ENCODE results near the gene CELF3. TPM values are rescaled to one million over a fixed set of nuclear protein-coding genes. Genes with fewer than 3 reads are reported as not detected.

The CELF3 gene
- polyA plus RNA-seq, 1 donor from 2014 or later = 89.0 TPM

DNA sequence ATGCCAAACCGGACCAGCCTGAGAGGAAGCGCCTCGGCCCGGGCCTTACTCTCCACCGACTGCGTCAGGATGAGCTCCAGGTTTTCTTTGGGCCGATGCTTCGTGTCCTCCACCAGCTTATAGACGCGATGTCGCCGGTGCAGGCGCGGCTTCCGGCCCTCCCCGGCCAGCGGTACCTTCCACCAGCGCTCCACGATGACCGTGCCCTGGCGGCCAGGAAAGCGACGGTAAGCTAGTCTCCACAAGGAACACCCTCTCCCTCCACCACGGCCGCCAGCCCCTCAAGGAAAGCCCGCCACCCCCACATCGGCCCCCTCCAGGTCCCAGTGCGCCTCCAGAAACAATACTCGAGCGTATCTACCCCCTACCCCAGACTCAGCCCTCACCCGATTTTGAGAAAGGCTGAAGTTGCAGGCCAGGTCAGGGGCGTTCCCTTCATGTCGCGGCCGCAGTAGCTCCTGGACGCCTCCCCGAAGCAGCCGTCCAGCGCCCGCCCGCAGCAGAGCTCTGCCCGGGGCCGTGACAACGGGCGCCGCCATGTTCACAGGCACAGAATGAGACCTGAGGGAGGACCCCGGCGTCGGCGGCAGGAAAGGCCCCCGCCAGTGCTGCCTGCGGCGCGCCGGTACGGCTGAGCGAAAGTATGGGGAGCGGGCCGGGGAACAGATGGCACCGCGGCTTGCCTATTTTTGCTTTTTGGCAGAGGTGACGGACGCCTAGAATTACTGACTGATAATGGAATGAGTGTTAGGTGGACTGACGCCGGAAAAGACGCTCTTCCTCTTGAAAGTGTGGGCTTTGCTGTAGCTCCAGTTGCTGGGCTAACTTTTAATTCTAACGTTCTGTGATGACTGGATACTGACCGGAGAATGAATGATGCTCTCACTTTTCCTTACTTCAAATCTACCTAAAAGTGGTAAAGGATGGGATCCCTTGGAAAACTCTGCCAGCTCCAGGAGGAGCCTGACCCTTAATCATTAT, 46.6 kb upstream of the CELF3 start, which contains the start of gene MRPL9:
MRPL9 (minus strand) TSS at position 556 of the 981 bp plus-strand sequence; CDS start at position 539, 17 bp downstream.
- peak within 1 kb of the TSS; percentile 90 for H3K4me2 ChIP-seq (ENCODE audit: low read length)
- no peaks in the 10 kb centered on the region for H3K9me2 ChIP-seq (ENCODE audit: insufficient read depth, low read length)
- H3K9ac ChIP-seq (ENCODE audit: low read length) = peak within 1 kb of the TSS; percentile 91
- H3K36me3 ChIP-seq (ENCODE audit: insufficient read depth, low read length) = peaks cover 11% of the 10 kb centered on the region
- peak within 1 kb of the TSS; percentile 81 for H2AFZ ChIP-seq (ENCODE audit: low read depth, low read length)
- H3K79me2 ChIP-seq (replicated peaks; ENCODE audit: insufficient read depth, low read length) = no peaks in the 10 kb centered on the region
- no peaks in the 10 kb centered on the region for H3F3A ChIP-seq (ENCODE audit: insufficient read depth, low read length, poor library complexity, severe bottlenecking)
- H3K4me3 ChIP-seq (ENCODE audit: low read length) = peak within 1 kb of the TSS; percentile 88
- H4K20me1 ChIP-seq (ENCODE audit: insufficient read depth) = no peaks in the 10 kb centered on the region
- no peaks in the 10 kb centered on the region for H3K9me3 ChIP-seq (ENCODE audit: low read length)
- H3K27ac ChIP-seq (ENCODE audit: low read length) = peak within 1 kb of the TSS; percentile 76
- TF ChIP-seq RAD21 (conservative IDR thresholded peaks at IDR 0.05) = peak; percentile 55
- no peak for TF ChIP-seq EP300 (conservative IDR thresholded peaks at IDR 0.05; ENCODE audit: poor library complexity, severe bottlenecking)
- TF ChIP-seq, protein P1, sequence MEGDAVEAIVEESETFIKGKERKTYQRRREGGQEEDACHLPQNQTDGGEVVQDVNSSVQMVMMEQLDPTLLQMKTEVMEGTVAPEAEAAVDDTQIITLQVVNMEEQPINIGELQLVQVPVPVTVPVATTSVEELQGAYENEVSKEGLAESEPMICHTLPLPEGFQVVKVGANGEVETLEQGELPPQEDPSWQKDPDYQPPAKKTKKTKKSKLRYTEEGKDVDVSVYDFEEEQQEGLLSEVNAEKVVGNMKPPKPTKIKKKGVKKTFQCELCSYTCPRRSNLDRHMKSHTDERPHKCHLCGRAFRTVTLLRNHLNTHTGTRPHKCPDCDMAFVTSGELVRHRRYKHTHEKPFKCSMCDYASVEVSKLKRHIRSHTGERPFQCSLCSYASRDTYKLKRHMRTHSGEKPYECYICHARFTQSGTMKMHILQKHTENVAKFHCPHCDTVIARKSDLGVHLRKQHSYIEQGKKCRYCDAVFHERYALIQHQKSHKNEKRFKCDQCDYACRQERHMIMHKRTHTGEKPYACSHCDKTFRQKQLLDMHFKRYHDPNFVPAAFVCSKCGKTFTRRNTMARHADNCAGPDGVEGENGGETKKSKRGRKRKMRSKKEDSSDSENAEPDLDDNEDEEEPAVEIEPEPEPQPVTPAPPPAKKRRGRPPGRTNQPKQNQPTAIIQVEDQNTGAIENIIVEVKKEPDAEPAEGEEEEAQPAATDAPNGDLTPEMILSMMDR (IDR thresholded peaks at IDR 0.05; ENCODE audit: poor library complexity, severe bottlenecking) = no peak
- peak; percentile 83 for TF ChIP-seq POLR2AphosphoS5 (IDR thresholded peaks at IDR 0.05)
- TF ChIP-seq, protein P2, sequence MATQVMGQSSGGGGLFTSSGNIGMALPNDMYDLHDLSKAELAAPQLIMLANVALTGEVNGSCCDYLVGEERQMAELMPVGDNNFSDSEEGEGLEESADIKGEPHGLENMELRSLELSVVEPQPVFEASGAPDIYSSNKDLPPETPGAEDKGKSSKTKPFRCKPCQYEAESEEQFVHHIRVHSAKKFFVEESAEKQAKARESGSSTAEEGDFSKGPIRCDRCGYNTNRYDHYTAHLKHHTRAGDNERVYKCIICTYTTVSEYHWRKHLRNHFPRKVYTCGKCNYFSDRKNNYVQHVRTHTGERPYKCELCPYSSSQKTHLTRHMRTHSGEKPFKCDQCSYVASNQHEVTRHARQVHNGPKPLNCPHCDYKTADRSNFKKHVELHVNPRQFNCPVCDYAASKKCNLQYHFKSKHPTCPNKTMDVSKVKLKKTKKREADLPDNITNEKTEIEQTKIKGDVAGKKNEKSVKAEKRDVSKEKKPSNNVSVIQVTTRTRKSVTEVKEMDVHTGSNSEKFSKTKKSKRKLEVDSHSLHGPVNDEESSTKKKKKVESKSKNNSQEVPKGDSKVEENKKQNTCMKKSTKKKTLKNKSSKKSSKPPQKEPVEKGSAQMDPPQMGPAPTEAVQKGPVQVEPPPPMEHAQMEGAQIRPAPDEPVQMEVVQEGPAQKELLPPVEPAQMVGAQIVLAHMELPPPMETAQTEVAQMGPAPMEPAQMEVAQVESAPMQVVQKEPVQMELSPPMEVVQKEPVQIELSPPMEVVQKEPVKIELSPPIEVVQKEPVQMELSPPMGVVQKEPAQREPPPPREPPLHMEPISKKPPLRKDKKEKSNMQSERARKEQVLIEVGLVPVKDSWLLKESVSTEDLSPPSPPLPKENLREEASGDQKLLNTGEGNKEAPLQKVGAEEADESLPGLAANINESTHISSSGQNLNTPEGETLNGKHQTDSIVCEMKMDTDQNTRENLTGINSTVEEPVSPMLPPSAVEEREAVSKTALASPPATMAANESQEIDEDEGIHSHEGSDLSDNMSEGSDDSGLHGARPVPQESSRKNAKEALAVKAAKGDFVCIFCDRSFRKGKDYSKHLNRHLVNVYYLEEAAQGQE (IDR thresholded peaks at IDR 0.05; ENCODE audit: borderline replicate concordance) = peak; percentile 74
- TF ChIP-seq MXI1 (conservative IDR thresholded peaks at IDR 0.05; ENCODE audit: poor library complexity, severe bottlenecking) = peak; percentile 86
- TF ChIP-seq TAF1 (IDR thresholded peaks at IDR 0.05; ENCODE audit: low read depth) = peak; percentile 76
- TF ChIP-seq SMC3 (conservative IDR thresholded peaks at IDR 0.05; ENCODE audit: poor library complexity) = peak; percentile 63
- H3K27me3 ChIP-seq (ENCODE audit: insufficient read depth, low read depth, low read length) = no peaks in the 10 kb centered on the region

DNA sequence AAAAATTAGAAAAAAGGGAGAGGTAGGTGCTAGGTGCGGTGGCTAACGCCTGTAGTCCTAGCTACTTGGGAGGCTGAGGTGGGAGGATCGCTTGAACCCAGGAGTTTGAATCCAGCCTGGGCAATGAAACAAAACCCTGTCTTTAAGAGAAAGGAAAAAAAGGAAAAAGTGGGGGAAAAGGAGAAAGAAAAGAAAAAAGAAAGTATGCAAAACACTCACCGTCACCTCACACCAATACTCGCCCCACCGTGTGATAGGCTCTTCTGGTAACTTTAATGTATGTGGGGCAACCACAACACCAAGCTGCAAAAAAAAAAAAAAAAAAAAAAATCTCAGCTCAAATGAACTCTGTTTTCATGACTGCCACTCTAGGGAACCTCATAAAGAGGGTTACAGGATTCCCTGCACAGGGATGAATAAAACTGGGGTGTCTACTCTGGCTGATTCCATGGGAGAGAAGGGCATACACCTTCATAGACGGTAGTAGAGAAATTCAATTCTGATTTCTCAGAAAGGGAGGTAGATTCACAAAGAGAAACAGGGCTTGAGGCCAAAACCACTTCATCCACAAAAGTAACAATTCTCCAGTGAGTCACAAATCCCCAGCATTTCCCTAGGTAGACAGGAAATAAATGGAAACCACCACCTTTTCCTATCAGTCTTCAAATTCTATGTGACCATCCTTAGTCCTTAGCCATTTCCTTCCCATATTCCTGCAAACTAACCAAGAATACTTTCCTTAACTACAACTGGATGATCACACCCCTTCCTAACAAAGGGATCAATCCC, 44.2 kb upstream of the CELF3 start:
- Histone ChIP-seq H3K9me2 (ENCODE audit: insufficient read depth, low read length) (no peaks in the 10 kb centered on the region), H3K27ac (ENCODE audit: low read length) (no peak overlapping the region), H4K20me1 (ENCODE audit: insufficient read depth) (no peaks in the 10 kb centered on the region), H3K4me2 (ENCODE audit: low read length) (no peak overlapping the region), H3F3A (ENCODE audit: insufficient read depth, low read length, poor library complexity, severe bottlenecking) (no peaks in the 10 kb centered on the region), H3K27me3 (ENCODE audit: insufficient read depth, low read depth, low read length) (no peaks in the 10 kb centered on the region), H3K9me3 (ENCODE audit: low read length) (no peaks in the 10 kb centered on the region), H3K36me3 (ENCODE audit: insufficient read depth, low read length) (peaks cover 11% of the 10 kb centered on the region), H2AFZ (ENCODE audit: low read depth, low read length) (no peak overlapping the region), H3K4me3 (ENCODE audit: low read length) (no peak overlapping the region), H3K79me2 (replicated peaks; ENCODE audit: insufficient read depth, low read length) (no peaks in the 10 kb centered on the region), H3K9ac (ENCODE audit: low read length) (no peak overlapping the region)
- TF ChIP-seq EP300 (conservative IDR thresholded peaks at IDR 0.05; ENCODE audit: poor library complexity, severe bottlenecking) = no peak
- TF ChIP-seq, protein P1 (IDR thresholded peaks at IDR 0.05; ENCODE audit: poor library complexity, severe bottlenecking) = no peak
- TF ChIP-seq EZH2 (IDR thresholded peaks at IDR 0.05; ENCODE audit: borderline replicate concordance, insufficient read depth, low read length, poor library complexity, severe bottlenecking) = no peak
- TF ChIP-seq, protein P2 (IDR thresholded peaks at IDR 0.05; ENCODE audit: borderline replicate concordance) = no peak
- no peak for TF ChIP-seq RAD21 (conservative IDR thresholded peaks at IDR 0.05)
- TF ChIP-seq SMC3 (conservative IDR thresholded peaks at IDR 0.05; ENCODE audit: poor library complexity) = no peak
- no peak for TF ChIP-seq POLR2AphosphoS5 (IDR thresholded peaks at IDR 0.05)
- TF ChIP-seq TAF1 (IDR thresholded peaks at IDR 0.05; ENCODE audit: low read depth) = no peak
- no peak for TF ChIP-seq MXI1 (conservative IDR thresholded peaks at IDR 0.05; ENCODE audit: poor library complexity, severe bottlenecking)
